ENCODE data around the gene KIAA1191.

DNA sequence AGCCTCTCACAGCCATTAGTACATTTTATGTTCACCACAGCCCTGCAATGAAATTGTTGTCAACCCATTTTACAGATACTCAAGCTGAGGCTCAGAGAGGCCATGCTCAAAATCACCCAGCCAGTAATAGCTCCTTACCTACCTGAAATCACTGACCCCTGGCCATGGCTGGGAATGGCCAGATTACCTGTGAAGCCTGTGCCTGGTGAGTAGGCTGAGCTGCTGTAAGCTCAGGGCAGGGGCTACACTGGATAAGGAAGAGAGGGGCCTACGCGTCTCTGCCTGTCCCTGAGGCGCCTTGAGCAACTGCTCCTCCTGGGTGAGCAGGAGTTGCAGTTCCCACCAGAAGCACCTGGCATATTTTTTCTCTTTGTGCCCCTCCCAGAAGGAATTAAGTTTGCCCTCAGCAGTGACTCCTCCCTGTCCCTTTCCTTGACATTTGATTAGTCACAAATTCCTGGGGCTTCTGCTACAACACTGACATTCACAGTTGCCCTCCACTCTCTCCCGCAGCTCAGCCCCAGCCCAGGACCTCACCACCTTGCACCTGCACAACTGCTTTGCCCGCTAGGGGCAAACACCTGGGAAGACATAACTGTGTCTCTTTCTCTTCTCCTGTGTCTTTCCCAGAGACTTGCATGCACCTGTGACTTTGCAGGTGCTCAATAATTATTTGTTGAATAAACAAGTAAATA is 49.1 kb upstream of the KIAA1191 start:
- TF ChIP-seq RFX5 (IDR thresholded peaks at IDR 0.05; ENCODE audit: low read depth, low read length), result no peak
- TF ChIP-seq, protein P1, sequence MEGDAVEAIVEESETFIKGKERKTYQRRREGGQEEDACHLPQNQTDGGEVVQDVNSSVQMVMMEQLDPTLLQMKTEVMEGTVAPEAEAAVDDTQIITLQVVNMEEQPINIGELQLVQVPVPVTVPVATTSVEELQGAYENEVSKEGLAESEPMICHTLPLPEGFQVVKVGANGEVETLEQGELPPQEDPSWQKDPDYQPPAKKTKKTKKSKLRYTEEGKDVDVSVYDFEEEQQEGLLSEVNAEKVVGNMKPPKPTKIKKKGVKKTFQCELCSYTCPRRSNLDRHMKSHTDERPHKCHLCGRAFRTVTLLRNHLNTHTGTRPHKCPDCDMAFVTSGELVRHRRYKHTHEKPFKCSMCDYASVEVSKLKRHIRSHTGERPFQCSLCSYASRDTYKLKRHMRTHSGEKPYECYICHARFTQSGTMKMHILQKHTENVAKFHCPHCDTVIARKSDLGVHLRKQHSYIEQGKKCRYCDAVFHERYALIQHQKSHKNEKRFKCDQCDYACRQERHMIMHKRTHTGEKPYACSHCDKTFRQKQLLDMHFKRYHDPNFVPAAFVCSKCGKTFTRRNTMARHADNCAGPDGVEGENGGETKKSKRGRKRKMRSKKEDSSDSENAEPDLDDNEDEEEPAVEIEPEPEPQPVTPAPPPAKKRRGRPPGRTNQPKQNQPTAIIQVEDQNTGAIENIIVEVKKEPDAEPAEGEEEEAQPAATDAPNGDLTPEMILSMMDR (conservative IDR thresholded peaks at IDR 0.05; ENCODE audit: low read depth, low read length), result no peak
- no peak for TF ChIP-seq CEBPB (IDR thresholded peaks at IDR 0.05; ENCODE audit: low read depth, low read length)
- no peak for TF ChIP-seq RCOR1 (IDR thresholded peaks at IDR 0.05; ENCODE audit: insufficient replicate concordance, low read length)
- TF ChIP-seq POLR2A (IDR thresholded peaks at IDR 0.05; ENCODE audit: low read depth, low read length), result no peak

All from IMR-90 (cell line).